HepG2 (cell line): Measurements from ENCODE around the gene DENND2A. TPM values are rescaled to one million over a fixed set of nuclear protein-coding genes. Genes with fewer than 3 reads are reported as not detected.
A peak's percentile ranks its signal among the peaks of the same experiment; 100 is the strongest.

Experiments
- GPN1 ChIP-seq: sonication (generic); formaldehyde crosslinking; IDR thresholded peaks from 2 replicates; pipeline ENCODE4 v1.5.1; 2020; ENCODE audit warnings: missing genetic modification reagents, borderline replicate concordance
- HNF4G ChIP-seq, 2 experiments: sonication (generic) in 1 of 2; formaldehyde crosslinking in 1 of 2; IDR thresholded peaks; 2 replicates each; pipeline versions ENCODE4 v1.4.0 to v1.6.1; 2011 to 2020; ENCODE audit warnings: borderline replicate concordance in 2 of 2, low read depth in 2 of 2, mild to moderate bottlenecking in 2 of 2, low read length in 1 of 2, missing genetic modification reagents in 1 of 2, moderate library complexity in 1 of 2
- NFYC ChIP-seq: IDR thresholded peaks from 2 replicates; pipeline ENCODE4 v1.6.1; 2016; ENCODE audit warnings: missing genetic modification reagents, missing compliant biosample characterization
- SIN3B ChIP-seq: fragments of 150-350 bp; IDR thresholded peaks from 2 replicates; pipeline ENCODE4 v1.6.1; 2014; ENCODE audit warnings: low read length
- SNRNP70 ChIP-seq: fragments of 200-400 bp; formaldehyde crosslinking; IDR thresholded peaks from 2 replicates; pipeline ENCODE4 v1.6.1; 2017; ENCODE audit warnings: mild to moderate bottlenecking, low read depth, low read length, moderate library complexity
- SP5 ChIP-seq: IDR thresholded peaks from 2 replicates; pipeline ENCODE4 v1.6.1; 2016; ENCODE audit warnings: low read depth, borderline replicate concordance
- YEATS4 ChIP-seq: sonication (generic); formaldehyde crosslinking; IDR thresholded peaks from 2 replicates; pipeline ENCODE4 v1.4.0; 2020; ENCODE audit warnings: missing genetic modification reagents, borderline replicate concordance
- ZNF235 ChIP-seq: sonication (generic); formaldehyde crosslinking; IDR thresholded peaks from 2 replicates; pipeline ENCODE4 v1.8.1; 2023; ENCODE audit warnings: mild to moderate bottlenecking, missing genetic modification reagents, borderline replicate concordance
- ZNF3 ChIP-seq: IDR thresholded peaks from 2 replicates; pipeline ENCODE4 v1.7.0; 2017; ENCODE audit warnings: inconsistent platforms
- ZNF703 ChIP-seq: sonication (generic); formaldehyde crosslinking; IDR thresholded peaks from 2 replicates; pipeline ENCODE4 v1.5.1; 2020; ENCODE audit warnings: missing genetic modification reagents, mild to moderate bottlenecking, moderate library complexity, borderline replicate concordance
- polyA plus RNA-seq, 8 experiments: library from polyadenylated mRNA; depleted of rRNA in 3 of 8; stranded (reverse) in 7 of 8; unstranded in 1 of 8; fragments of >200 nt; fragmentation: Illumina TruSeq in 4 of 8; extraction: Trizol in 4 of 8; gene quantifications; 2 replicates each; pipeline versions ENCODE4 v1.2.1 to v1.2.3, GENCODE V29; 2011 to 2016; ENCODE audit warnings: low read depth in 4 of 8, missing spikeins in 1 of 8, mixed read lengths in 1 of 8; ENCODE audit not compliant: insufficient read depth in 1 of 8
- total RNA-seq, 5 experiments: library from RNA; depleted of rRNA; stranded (reverse); fragments of >200 nt; fragmentation: Illumina TruSeq; extraction: Trizol; gene quantifications; 2 replicates each; pipeline ENCODE4 v1.2.3, GENCODE V29; 2016; ENCODE audit warnings: low read depth in 1 of 5
- TF ChIP-seq, protein P1 (sequence below): sonication (generic); formaldehyde crosslinking; IDR thresholded peaks from 2 replicates; pipeline ENCODE4 v1.8.0; 2022; ENCODE audit warnings: missing genetic modification reagents, mild to moderate bottlenecking, inconsistent platforms, borderline replicate concordance
- TF ChIP-seq, protein P2 (sequence below), 2 experiments: fragments of 450-650 bp in 1 of 2; sonication (generic) in 1 of 2; formaldehyde crosslinking; IDR thresholded peaks; 2 replicates each; pipeline versions ENCODE4 v1.5.0 to v1.8.0; 2020 to 2022; ENCODE audit warnings: mild to moderate bottlenecking in 1 of 2, missing genetic modification reagents in 1 of 2
- TF ChIP-seq, protein P3 (sequence below): sonication (generic); formaldehyde crosslinking; IDR thresholded peaks from 2 replicates; pipeline ENCODE4 v1.4.0; 2020; ENCODE audit warnings: missing genetic modification reagents, borderline replicate concordance
- TF ChIP-seq, protein P4 (sequence below): sonication (generic); formaldehyde crosslinking; IDR thresholded peaks from 2 replicates; pipeline ENCODE4 v1.4.0; 2020; ENCODE audit warnings: mild to moderate bottlenecking, missing genetic modification reagents, borderline replicate concordance
- TF ChIP-seq, protein P5 (sequence below): sonication (generic); formaldehyde crosslinking; IDR thresholded peaks from 2 replicates; pipeline ENCODE4 v1.4.0; 2020; ENCODE audit warnings: missing genetic modification reagents, borderline replicate concordance

Gene DENND2A
- total and polyA plus RNA-seq, 2 of the 13 experiments (the other 11 are each of a cell fraction or from before 2014, with no cell fraction given), result not detected

DNA sequence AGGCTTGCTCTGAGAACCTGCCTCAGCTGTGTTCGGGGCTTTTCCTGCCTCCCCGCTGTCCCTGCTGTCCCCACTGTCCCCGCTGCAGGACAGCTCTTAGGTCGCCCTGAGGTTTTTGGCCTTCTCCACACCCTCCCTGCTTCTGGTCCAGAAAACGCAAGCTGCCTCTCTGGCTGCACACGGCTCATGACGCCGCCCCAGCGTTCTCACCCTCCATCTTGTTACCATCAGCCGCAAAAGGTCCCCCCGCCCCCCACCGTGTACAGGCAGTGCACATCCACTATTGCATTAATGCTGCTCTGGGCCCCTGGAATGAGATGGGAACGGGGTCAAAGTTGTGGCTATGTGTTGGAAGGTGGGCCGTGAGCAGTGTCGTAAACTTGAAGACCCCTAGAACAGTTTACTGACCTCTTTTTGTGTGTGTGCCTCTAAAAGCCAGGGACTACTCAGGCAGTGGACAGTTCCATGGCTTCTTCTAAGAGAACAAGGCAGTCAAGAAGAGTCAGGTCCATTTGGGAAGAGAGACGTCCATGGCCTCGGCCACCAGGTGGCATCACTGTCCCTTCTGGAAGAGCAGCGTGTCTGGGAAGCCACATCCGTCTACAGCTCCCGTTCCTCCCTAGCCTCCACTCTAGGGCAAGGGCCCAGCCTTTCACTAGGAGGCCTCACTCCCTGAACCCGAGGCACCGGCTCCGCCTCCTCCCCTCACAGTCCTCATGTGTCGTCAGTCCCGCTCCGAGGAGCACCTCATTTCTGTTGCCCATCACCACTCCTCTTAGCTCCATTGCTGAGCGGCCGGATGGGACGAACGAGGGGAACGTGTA is 122.9 kb downstream of the DENND2A start (continued):
- TF ChIP-seq, protein P1, sequence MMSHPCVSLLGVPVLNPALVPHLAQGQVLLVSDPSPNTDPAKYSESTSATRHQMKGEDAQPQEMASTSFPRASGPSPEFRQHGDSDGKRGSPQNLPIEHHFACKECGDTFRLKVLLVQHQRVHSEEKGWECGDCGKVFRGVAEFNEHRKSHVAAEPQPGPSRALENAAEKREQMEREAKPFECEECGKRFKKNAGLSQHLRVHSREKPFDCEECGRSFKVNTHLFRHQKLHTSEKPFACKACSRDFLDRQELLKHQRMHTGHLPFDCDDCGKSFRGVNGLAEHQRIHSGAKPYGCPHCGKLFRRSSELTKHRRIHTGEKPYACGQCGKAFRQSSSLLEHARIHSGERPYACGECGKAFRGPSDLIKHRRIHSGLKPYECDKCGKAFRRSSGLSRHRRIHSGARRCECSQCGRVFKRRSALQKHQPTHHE (CRISPR knock-in tag), result peak; percentile 49; the same call in 1 of the 2 replicates
- TF ChIP-seq HNF4G (IDR thresholded peaks at IDR 0.05; ENCODE audit: borderline replicate concordance, low read depth, low read length) (no peak), HNF4G (CRISPR knock-in tag; IDR thresholded peaks at IDR 0.05; ENCODE audit: borderline replicate concordance, low read depth) (no peak), ZNF3 (CRISPR knock-in tag) (no peak), SNRNP70 (no peak), SIN3B (no peak), ZNF703 (no peak), SP5 (CRISPR knock-in tag) (no peak), ZNF235 (no peak), GPN1 (CRISPR knock-in tag) (no peak), NFYC (CRISPR knock-in tag) (no peak), YEATS4 (CRISPR knock-in tag) (no peak)
- TF ChIP-seq, protein P2, sequence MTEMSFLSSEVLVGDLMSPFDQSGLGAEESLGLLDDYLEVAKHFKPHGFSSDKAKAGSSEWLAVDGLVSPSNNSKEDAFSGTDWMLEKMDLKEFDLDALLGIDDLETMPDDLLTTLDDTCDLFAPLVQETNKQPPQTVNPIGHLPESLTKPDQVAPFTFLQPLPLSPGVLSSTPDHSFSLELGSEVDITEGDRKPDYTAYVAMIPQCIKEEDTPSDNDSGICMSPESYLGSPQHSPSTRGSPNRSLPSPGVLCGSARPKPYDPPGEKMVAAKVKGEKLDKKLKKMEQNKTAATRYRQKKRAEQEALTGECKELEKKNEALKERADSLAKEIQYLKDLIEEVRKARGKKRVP (CRISPR knock-in tag; IDR thresholded peaks at IDR 0.05), result 0 out of 4 replicates have a peak, but pooled peaks of 1 of the 2 experiments have one; percentile 27
- TF ChIP-seq, protein P3, sequence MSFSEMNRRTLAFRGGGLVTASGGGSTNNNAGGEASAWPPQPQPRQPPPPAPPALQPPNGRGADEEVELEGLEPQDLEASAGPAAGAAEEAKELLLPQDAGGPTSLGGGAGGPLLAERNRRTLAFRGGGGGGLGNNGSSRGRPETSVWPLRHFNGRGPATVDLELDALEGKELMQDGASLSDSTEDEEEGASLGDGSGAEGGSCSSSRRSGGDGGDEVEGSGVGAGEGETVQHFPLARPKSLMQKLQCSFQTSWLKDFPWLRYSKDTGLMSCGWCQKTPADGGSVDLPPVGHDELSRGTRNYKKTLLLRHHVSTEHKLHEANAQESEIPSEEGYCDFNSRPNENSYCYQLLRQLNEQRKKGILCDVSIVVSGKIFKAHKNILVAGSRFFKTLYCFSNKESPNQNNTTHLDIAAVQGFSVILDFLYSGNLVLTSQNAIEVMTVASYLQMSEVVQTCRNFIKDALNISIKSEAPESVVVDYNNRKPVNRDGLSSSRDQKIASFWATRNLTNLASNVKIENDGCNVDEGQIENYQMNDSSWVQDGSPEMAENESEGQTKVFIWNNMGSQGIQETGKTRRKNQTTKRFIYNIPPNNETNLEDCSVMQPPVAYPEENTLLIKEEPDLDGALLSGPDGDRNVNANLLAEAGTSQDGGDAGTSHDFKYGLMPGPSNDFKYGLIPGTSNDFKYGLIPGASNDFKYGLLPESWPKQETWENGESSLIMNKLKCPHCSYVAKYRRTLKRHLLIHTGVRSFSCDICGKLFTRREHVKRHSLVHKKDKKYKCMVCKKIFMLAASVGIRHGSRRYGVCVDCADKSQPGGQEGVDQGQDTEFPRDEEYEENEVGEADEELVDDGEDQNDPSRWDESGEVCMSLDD, result no peak
- TF ChIP-seq, protein P4, sequence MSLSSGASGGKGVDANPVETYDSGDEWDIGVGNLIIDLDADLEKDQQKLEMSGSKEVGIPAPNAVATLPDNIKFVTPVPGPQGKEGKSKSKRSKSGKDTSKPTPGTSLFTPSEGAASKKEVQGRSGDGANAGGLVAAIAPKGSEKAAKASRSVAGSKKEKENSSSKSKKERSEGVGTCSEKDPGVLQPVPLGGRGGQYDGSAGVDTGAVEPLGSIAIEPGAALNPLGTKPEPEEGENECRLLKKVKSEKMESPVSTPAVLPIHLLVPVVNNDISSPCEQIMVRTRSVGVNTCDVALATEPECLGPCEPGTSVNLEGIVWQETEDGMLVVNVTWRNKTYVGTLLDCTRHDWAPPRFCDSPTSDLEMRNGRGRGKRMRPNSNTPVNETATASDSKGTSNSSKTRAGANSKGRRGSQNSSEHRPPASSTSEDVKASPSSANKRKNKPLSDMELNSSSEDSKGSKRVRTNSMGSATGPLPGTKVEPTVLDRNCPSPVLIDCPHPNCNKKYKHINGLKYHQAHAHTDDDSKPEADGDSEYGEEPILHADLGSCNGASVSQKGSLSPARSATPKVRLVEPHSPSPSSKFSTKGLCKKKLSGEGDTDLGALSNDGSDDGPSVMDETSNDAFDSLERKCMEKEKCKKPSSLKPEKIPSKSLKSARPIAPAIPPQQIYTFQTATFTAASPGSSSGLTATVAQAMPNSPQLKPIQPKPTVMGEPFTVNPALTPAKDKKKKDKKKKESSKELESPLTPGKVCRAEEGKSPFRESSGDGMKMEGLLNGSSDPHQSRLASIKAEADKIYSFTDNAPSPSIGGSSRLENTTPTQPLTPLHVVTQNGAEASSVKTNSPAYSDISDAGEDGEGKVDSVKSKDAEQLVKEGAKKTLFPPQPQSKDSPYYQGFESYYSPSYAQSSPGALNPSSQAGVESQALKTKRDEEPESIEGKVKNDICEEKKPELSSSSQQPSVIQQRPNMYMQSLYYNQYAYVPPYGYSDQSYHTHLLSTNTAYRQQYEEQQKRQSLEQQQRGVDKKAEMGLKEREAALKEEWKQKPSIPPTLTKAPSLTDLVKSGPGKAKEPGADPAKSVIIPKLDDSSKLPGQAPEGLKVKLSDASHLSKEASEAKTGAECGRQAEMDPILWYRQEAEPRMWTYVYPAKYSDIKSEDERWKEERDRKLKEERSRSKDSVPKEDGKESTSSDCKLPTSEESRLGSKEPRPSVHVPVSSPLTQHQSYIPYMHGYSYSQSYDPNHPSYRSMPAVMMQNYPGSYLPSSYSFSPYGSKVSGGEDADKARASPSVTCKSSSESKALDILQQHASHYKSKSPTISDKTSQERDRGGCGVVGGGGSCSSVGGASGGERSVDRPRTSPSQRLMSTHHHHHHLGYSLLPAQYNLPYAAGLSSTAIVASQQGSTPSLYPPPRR (CRISPR knock-in tag), result no peak
- TF ChIP-seq, protein P5, sequence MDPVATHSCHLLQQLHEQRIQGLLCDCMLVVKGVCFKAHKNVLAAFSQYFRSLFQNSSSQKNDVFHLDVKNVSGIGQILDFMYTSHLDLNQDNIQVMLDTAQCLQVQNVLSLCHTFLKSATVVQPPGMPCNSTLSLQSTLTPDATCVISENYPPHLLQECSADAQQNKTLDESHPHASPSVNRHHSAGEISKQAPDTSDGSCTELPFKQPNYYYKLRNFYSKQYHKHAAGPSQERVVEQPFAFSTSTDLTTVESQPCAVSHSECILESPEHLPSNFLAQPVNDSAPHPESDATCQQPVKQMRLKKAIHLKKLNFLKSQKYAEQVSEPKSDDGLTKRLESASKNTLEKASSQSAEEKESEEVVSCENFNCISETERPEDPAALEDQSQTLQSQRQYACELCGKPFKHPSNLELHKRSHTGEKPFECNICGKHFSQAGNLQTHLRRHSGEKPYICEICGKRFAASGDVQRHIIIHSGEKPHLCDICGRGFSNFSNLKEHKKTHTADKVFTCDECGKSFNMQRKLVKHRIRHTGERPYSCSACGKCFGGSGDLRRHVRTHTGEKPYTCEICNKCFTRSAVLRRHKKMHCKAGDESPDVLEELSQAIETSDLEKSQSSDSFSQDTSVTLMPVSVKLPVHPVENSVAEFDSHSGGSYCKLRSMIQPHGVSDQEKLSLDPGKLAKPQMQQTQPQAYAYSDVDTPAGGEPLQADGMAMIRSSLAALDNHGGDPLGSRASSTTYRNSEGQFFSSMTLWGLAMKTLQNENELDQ (CRISPR knock-in tag), result no peak
